ENCODE data around the gene KCNK4. TPM values are rescaled to one million over a fixed set of nuclear protein-coding genes. Genes with fewer than 3 reads are reported as not detected.

Gene KCNK4
- total and polyA plus RNA-seq, 2 of the 13 experiments (the other 11 are each of a cell fraction or from before 2014, with no cell fraction given) = not detected

GRCh38 chr11:64284048-64284961 lies 6.8 kb upstream of the KCNK4 start, which contains the start of gene BAD (continued):
- TF ChIP-seq, protein P1, sequence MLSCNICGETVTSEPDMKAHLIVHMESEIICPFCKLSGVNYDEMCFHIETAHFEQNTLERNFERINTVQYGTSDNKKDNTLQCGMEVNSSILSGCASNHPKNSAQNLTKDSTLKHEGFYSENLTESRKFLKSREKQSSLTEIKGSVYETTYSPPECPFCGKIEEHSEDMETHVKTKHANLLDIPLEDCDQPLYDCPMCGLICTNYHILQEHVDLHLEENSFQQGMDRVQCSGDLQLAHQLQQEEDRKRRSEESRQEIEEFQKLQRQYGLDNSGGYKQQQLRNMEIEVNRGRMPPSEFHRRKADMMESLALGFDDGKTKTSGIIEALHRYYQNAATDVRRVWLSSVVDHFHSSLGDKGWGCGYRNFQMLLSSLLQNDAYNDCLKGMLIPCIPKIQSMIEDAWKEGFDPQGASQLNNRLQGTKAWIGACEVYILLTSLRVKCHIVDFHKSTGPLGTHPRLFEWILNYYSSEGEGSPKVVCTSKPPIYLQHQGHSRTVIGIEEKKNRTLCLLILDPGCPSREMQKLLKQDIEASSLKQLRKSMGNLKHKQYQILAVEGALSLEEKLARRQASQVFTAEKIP (CRISPR knock-in tag; IDR thresholded peaks at IDR 0.05; ENCODE audit: borderline replicate concordance) = no peak
- TF ChIP-seq RFXANK (CRISPR knock-in tag; IDR thresholded peaks at IDR 0.05) (no peak), SMC3 (IDR thresholded peaks at IDR 0.05; ENCODE audit: low read length) (no peak), MLXIP (CRISPR knock-in tag; IDR thresholded peaks at IDR 0.05; ENCODE audit: borderline replicate concordance) (no peak), ZSCAN31 (CRISPR knock-in tag; IDR thresholded peaks at IDR 0.05; ENCODE audit: low read depth) (no peak), FOXJ3 (CRISPR knock-in tag; IDR thresholded peaks at IDR 0.05; ENCODE audit: borderline replicate concordance) (no peak), ZNF337 (CRISPR knock-in tag; IDR thresholded peaks at IDR 0.05; ENCODE audit: borderline replicate concordance, low read depth) (no peak), ZNF839 (CRISPR knock-in tag; IDR thresholded peaks at IDR 0.05; ENCODE audit: borderline replicate concordance) (peak; percentile 86; the same call in 1 of the 2 replicates), ZNF260 (CRISPR knock-in tag; IDR thresholded peaks at IDR 0.05; ENCODE audit: borderline replicate concordance, low read depth) (no peak), SRY (CRISPR knock-in tag; IDR thresholded peaks at IDR 0.05) (no peak), FOXP1 (IDR thresholded peaks at IDR 0.05) (no peak), FOXP1 (CRISPR knock-in tag; IDR thresholded peaks at IDR 0.05) (no peak), ZNF724P (CRISPR knock-in tag; IDR thresholded peaks at IDR 0.05; ENCODE audit: borderline replicate concordance) (no peak), MLLT10 (CRISPR knock-in tag; IDR thresholded peaks at IDR 0.05) (no peak), GLI4 (CRISPR knock-in tag; IDR thresholded peaks at IDR 0.05; ENCODE audit: borderline replicate concordance) (no peak), ZBTB14 (CRISPR knock-in tag; IDR thresholded peaks at IDR 0.05) (no peak)
- TF ChIP-seq, protein P2, sequence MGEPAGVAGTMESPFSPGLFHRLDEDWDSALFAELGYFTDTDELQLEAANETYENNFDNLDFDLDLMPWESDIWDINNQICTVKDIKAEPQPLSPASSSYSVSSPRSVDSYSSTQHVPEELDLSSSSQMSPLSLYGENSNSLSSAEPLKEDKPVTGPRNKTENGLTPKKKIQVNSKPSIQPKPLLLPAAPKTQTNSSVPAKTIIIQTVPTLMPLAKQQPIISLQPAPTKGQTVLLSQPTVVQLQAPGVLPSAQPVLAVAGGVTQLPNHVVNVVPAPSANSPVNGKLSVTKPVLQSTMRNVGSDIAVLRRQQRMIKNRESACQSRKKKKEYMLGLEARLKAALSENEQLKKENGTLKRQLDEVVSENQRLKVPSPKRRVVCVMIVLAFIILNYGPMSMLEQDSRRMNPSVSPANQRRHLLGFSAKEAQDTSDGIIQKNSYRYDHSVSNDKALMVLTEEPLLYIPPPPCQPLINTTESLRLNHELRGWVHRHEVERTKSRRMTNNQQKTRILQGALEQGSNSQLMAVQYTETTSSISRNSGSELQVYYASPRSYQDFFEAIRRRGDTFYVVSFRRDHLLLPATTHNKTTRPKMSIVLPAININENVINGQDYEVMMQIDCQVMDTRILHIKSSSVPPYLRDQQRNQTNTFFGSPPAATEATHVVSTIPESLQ (CRISPR knock-in tag; conservative IDR thresholded peaks at IDR 0.05) = no peak
- TF ChIP-seq, protein P3, sequence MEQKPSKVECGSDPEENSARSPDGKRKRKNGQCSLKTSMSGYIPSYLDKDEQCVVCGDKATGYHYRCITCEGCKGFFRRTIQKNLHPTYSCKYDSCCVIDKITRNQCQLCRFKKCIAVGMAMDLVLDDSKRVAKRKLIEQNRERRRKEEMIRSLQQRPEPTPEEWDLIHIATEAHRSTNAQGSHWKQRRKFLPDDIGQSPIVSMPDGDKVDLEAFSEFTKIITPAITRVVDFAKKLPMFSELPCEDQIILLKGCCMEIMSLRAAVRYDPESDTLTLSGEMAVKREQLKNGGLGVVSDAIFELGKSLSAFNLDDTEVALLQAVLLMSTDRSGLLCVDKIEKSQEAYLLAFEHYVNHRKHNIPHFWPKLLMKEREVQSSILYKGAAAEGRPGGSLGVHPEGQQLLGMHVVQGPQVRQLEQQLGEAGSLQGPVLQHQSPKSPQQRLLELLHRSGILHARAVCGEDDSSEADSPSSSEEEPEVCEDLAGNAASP (CRISPR knock-in tag; IDR thresholded peaks at IDR 0.05; ENCODE audit: borderline replicate concordance) = no peak

Measured in HepG2 (cell line).